ENCODE data around the gene NSMCE1. TPM values are rescaled to one million over a fixed set of nuclear protein-coding genes. Genes with fewer than 3 reads are reported as not detected.
"Not testable (repeated sequence)": the region's sequence is repeated elsewhere in the genome, so short reads cannot be mapped to it uniquely, and the experiment has no call there.

NSMCE1 gene
- total and polyA plus RNA-seq, 2 of the 4 experiments (the other 2 are of a cell fraction): 47.5 to 120 TPM

DNA sequence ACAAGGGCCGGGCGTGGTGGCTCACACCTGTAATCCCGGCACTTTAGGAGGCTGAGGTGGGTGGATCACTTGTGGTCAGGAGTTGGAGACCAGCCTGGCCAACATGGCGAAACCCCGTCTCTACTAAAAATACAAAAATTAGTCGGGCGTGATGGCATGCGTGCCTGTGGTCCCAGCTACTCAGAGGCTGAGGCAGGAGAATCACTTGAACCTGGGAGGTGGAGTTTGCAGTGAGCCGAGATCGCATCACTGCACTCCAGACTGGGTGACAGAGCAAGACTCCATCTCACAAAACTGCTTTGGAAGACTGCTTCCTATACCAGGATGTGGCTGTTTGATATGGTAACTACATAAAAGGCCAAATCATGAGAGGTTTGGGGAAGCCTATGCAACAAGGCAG, 61.5 kb downstream of the NSMCE1 start:
- H3K36me3 ChIP-seq (ENCODE audit: control insufficient read depth, insufficient read depth, low read length); H4K8ac ChIP-seq (ENCODE audit: low read depth in 2 of 2, low read length in 2 of 2); H3K9me1 ChIP-seq (ENCODE audit: insufficient read depth, low read length); dilution Hi-C loops (cut with HindIII; ENCODE audit: low sequenced_read_pairs, unreplicated experiment); H3K4me1 ChIP-seq (ENCODE audit: control insufficient read depth, insufficient read depth, low read length); DNase-seq; H2BK20ac ChIP-seq (ENCODE audit: low read depth, low read length); H2AFZ ChIP-seq (replicated peaks; ENCODE audit: low read length, poor library complexity); in situ Hi-C loops (cut with MboI; ENCODE audit: low sequenced_read_pairs); H2BK120ac ChIP-seq (ENCODE audit: low read depth, low read length); H3K9me3 ChIP-seq (ENCODE audit: control insufficient read depth, insufficient read depth, low read length); intact Hi-C loops (cut with micrococcal nuclease); H3K4me3 ChIP-seq (ENCODE audit: insufficient read depth, low read depth, low read length); H2BK5ac ChIP-seq (ENCODE audit: low read depth, low read length, poor library complexity, severe bottlenecking); H4K5ac ChIP-seq (ENCODE audit: low read depth, low read length); H3K23ac ChIP-seq (ENCODE audit: low read depth, low read length); H3K27ac ChIP-seq (ENCODE audit: insufficient read depth, low read length); H4K91ac ChIP-seq (ENCODE audit: insufficient read depth, low read depth, low read length); H2AK5ac ChIP-seq (ENCODE audit: low read depth, low read length); H3K4me2 ChIP-seq (ENCODE audit: low read depth, low read length); POLR2A ChIA-PET (ENCODE audit: unreplicated experiment); H3K18ac ChIP-seq (ENCODE audit: low read depth, low read length); BruUV-seq (replicated peaks); ATAC-seq (ENCODE audit: low read depth); H3K14ac ChIP-seq (replicated peaks; ENCODE audit: low read depth, low read length); H3K9ac ChIP-seq (ENCODE audit: low read depth, low read length); H2AK9ac ChIP-seq (replicated peaks; ENCODE audit: low read depth, low read length, poor library complexity); H2BK15ac ChIP-seq (ENCODE audit: low read depth, low read length); H3K56ac ChIP-seq (ENCODE audit: extremely low read depth, insufficient read depth, low read length); H4K20me1 ChIP-seq (ENCODE audit: insufficient read depth, low read length); CTCF ChIA-PET; H3K27me3 ChIP-seq (ENCODE audit: control insufficient read depth, insufficient read depth, low read length); H3K4ac ChIP-seq (ENCODE audit: low read depth, low read length): not testable (repeated sequence)
- peaks cover 15 to 27% of the 10 kb centered on the region in 2 experiments; a peak in 2 of 4 replicates for H3K79me1 ChIP-seq (ENCODE audit: low read depth in 1 of 2, low read length in 2 of 2)
- no CpG with 5 or more reads among the region's 10 CpGs for WGBS, 2 experiments (ENCODE audit: extremely low coverage in 2 of 2, insufficient read length in 1 of 2)
